ENCODE data around the gene ZNF862. TPM values are rescaled to one million over a fixed set of nuclear protein-coding genes. Genes with fewer than 3 reads are reported as not detected.

The ZNF862 gene
- polyA plus RNA-seq, 1 of the 3 experiments (the other 2 are of a cell fraction): 17.3 TPM

GRCh38 chr7:149794661-149795060 is 43.5 kb upstream of the ZNF862 start:
- ChIA-PET POLR2A (no interaction called here), CTCF (interaction anchor here (0.8 to 16.9 kb wide), 4 partner anchors 10 to 132 kb away, joined by 3 to 189 read pairs (median 6); no protein-coding TSS in a partner anchor)
- peak; percentile 72 for DNase-seq
- Histone ChIP-seq H3K36me3 (replicated peaks in 1 of 2; ENCODE audit: control insufficient read depth in 1 of 2, insufficient read depth in 2 of 2, low read length in 1 of 2) (no peaks in the 10 kb centered on the region), H3K27ac (ENCODE audit: low read depth in 2 of 2, low read length in 1 of 2) (no peak overlapping the region), H3K4me2 (no peak overlapping the region), H3K9me2 (no peaks in the 10 kb centered on the region), H3K4me1 (ENCODE audit: control insufficient read depth in 1 of 2, insufficient read depth in 2 of 2, low read depth in 1 of 2, low read length in 1 of 2) (peaks cover 0 to 8% of the 10 kb centered on the region in 2 experiments; a peak in 1 of 4 replicates), H3K9me3 (no peaks in the 10 kb centered on the region), H3K9ac (no peak overlapping the region), H3F3A (replicated peaks; ENCODE audit: insufficient read depth) (no peaks in the 10 kb centered on the region), H3K4me3 (ENCODE audit: low read depth in 2 of 2, low read length in 1 of 2) (no peak overlapping the region), H4K20me1 (ENCODE audit: insufficient read depth) (no peaks in the 10 kb centered on the region), H2AFZ (ENCODE audit: low read depth) (no peak overlapping the region), H3K27me3 (ENCODE audit: insufficient read depth) (peaks cover 28% of the 10 kb centered on the region), H3K79me2 (ENCODE audit: insufficient read depth) (no peaks in the 10 kb centered on the region)
- TF ChIP-seq YY1 (IDR thresholded peaks at IDR 0.05; ENCODE audit: low read depth): no peak
- TF ChIP-seq MXI1 (IDR thresholded peaks at IDR 0.05; ENCODE audit: low read depth, low read length): no peak
- no peak for TF ChIP-seq MAX (IDR thresholded peaks at IDR 0.05; ENCODE audit: low read depth)
- no peak for TF ChIP-seq ZBTB33 (IDR thresholded peaks at IDR 0.05; ENCODE audit: borderline replicate concordance, low read depth)
- no peak for TF ChIP-seq RAD21 (IDR thresholded peaks at IDR 0.05; ENCODE audit: low read length)
- no peak for TF ChIP-seq CTCF (IDR thresholded peaks at IDR 0.05)
- TF ChIP-seq NRF1 (IDR thresholded peaks at IDR 0.05; ENCODE audit: low read depth, low read length): no peak
- no peak for TF ChIP-seq SIN3A (IDR thresholded peaks at IDR 0.05; ENCODE audit: borderline replicate concordance, low read depth, low read length)
- no peak for TF ChIP-seq MEF2A (IDR thresholded peaks at IDR 0.05; ENCODE audit: borderline replicate concordance, low read depth)
- no peak for TF ChIP-seq NFIC (IDR thresholded peaks at IDR 0.05; ENCODE audit: borderline replicate concordance)
- no peak for TF ChIP-seq TAF1 (IDR thresholded peaks at IDR 0.05; ENCODE audit: borderline replicate concordance, low read depth, low read length)
- TF ChIP-seq, protein P1, sequence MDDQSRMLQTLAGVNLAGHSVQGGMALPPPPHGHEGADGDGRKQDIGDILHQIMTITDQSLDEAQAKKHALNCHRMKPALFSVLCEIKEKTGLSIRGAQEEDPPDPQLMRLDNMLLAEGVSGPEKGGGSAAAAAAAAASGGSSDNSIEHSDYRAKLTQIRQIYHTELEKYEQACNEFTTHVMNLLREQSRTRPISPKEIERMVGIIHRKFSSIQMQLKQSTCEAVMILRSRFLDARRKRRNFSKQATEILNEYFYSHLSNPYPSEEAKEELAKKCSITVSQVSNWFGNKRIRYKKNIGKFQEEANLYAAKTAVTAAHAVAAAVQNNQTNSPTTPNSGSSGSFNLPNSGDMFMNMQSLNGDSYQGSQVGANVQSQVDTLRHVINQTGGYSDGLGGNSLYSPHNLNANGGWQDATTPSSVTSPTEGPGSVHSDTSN (IDR thresholded peaks at IDR 0.05): no peak
- no peak for TF ChIP-seq FOXJ3 (CRISPR knock-in tag; IDR thresholded peaks at IDR 0.05)
- WGBS (ENCODE audit: low lambda C conversion rate): 53% methylated on average over 6 of the region's 6 CpGs
